Parathyroid adenoma (tissue), 2 donors: Measurements from ENCODE around the gene DES.

ENCODE experiments used
- H2AFZ ChIP-seq: fragments of 300-600 bp; sonication (generic); one replicate; pipeline ENCODE4 v1.7.0; 2017; ENCODE audit warnings: antibody characterized with exemption, mild to moderate bottlenecking
- H3K27ac ChIP-seq: fragments of 300-600 bp; sonication (generic); one replicate; pipeline ENCODE4 v1.7.0; 2017
- H3K27me3 ChIP-seq: fragments of 300-600 bp; sonication (generic); one replicate; pipeline ENCODE4 v1.7.0; 2017; ENCODE audit warnings: low read length; ENCODE audit not compliant: control insufficient read depth, insufficient read depth
- H3K36me3 ChIP-seq: fragments of 300-600 bp; sonication (generic); one replicate; pipeline ENCODE4 v1.7.0; 2017; ENCODE audit warnings: low read length; ENCODE audit not compliant: control insufficient read depth, insufficient read depth
- H3K4me1 ChIP-seq: fragments of 300-600 bp; sonication (generic); one replicate; pipeline ENCODE4 v1.7.0; 2017; ENCODE audit warnings: control low read depth
- H3K4me2 ChIP-seq: fragments of 300-600 bp; sonication (generic); one replicate; pipeline ENCODE4 v1.7.0; 2017; ENCODE audit warnings: low read length
- H3K4me3 ChIP-seq: fragments of 300-600 bp; sonication (generic); one replicate; pipeline ENCODE4 v1.7.0; 2017; ENCODE audit warnings: low read depth, low read length
- H3K79me2 ChIP-seq: fragments of 300-600 bp; sonication (generic); one replicate; pipeline ENCODE4 v1.7.0; 2017; ENCODE audit warnings: control low read depth
- H3K9ac ChIP-seq: fragments of 300-600 bp; sonication (generic); one replicate; pipeline ENCODE4 v1.7.0; 2017; ENCODE audit warnings: mild to moderate bottlenecking
- H3K9me3 ChIP-seq: fragments of 300-600 bp; sonication (generic); one replicate; pipeline ENCODE4 v1.7.0; 2017; ENCODE audit warnings: low read length; ENCODE audit not compliant: control insufficient read depth
- CTCF ChIP-seq: fragments of 300-600 bp; sonication (generic); IDR thresholded peaks from one replicate; pipeline ENCODE4 v1.7.0; 2017; ENCODE audit warnings: antibody characterized with exemption, mild to moderate bottlenecking
- donor health status: primary hyperparathyroidism.

DES gene

GRCh38 chr2:219416938-219417337 is 1.2 kb upstream of the DES start:
- Histone ChIP-seq H3K36me3 (no peaks in the 10 kb centered on the region), H3K27me3 (no peaks in the 10 kb centered on the region), H3K4me2 (no peak overlapping the region), H3K79me2 (no peaks in the 10 kb centered on the region), H3K27ac (no peak overlapping the region), H3K4me3 (no peak overlapping the region), H3K9ac (no peak overlapping the region), H2AFZ (no peak overlapping the region), H3K4me1 (no peaks in the 10 kb centered on the region), H3K9me3 (no peaks in the 10 kb centered on the region)
- no peak for TF ChIP-seq CTCF

GRCh38 chr2:219417374-219417773 is 803 bp upstream of the DES start:
- Histone ChIP-seq H3K4me1 (no peaks in the 10 kb centered on the region), H3K9ac (no peak overlapping the region), H3K4me2 (no peak overlapping the region), H2AFZ (no peak overlapping the region), H3K79me2 (no peaks in the 10 kb centered on the region), H3K36me3 (no peaks in the 10 kb centered on the region), H3K9me3 (no peaks in the 10 kb centered on the region), H3K27me3 (no peaks in the 10 kb centered on the region), H3K27ac (no peak overlapping the region), H3K4me3 (no peak overlapping the region)
- no peak for TF ChIP-seq CTCF

- no peak overlapping the region for H3K9ac ChIP-seq
- no peaks in the 10 kb centered on the region for H3K36me3 ChIP-seq
- no peaks in the 10 kb centered on the region for H3K27me3 ChIP-seq
- H3K4me3 ChIP-seq: no peak overlapping the region
- H3K4me1 ChIP-seq: no peaks in the 10 kb centered on the region
- no peaks in the 10 kb centered on the region for H3K79me2 ChIP-seq
- TF ChIP-seq CTCF: no peak
- no peak overlapping the region for H3K27ac ChIP-seq
- no peak overlapping the region for H3K4me2 ChIP-seq
- peak overlapping the region; percentile 4 for H2AFZ ChIP-seq
- no peaks in the 10 kb centered on the region for H3K9me3 ChIP-seq
These were observed 791 bp downstream of the DES start for GRCh38 chr2:219419012-219419324.

- Histone ChIP-seq H3K9ac (no peak overlapping the region), H3K9me3 (no peaks in the 10 kb centered on the region), H2AFZ (no peak overlapping the region), H3K79me2 (no peaks in the 10 kb centered on the region), H3K27me3 (no peaks in the 10 kb centered on the region), H3K27ac (no peak overlapping the region), H3K4me2 (no peak overlapping the region), H3K36me3 (no peaks in the 10 kb centered on the region), H3K4me3 (no peak overlapping the region), H3K4me1 (no peaks in the 10 kb centered on the region)
- TF ChIP-seq CTCF: no peak
These were observed 1.4 kb downstream of the DES start for GRCh38 chr2:219419331-219420197.

- Histone ChIP-seq H2AFZ (no peak overlapping the region), H3K9me3 (no peaks in the 10 kb centered on the region), H3K79me2 (no peaks in the 10 kb centered on the region), H3K36me3 (no peaks in the 10 kb centered on the region), H3K4me1 (no peaks in the 10 kb centered on the region), H3K4me2 (no peak overlapping the region), H3K27ac (no peak overlapping the region), H3K4me3 (no peak overlapping the region), H3K27me3 (no peaks in the 10 kb centered on the region), H3K9ac (no peak overlapping the region)
- TF ChIP-seq CTCF: no peak
These were observed 2.5 kb downstream of the DES start for GRCh38 chr2:219420687-219421086.
